H1 (cell line): Measurements from ENCODE around the gene SEL1L2. TPM values are rescaled to one million over a fixed set of nuclear protein-coding genes. Genes with fewer than 3 reads are reported as not detected.
"Not testable (repeated sequence)": the region's sequence is repeated elsewhere in the genome, so short reads cannot be mapped to it uniquely, and the experiment has no call there.

Experiments used
- CTCF ChIA-PET: fragments of 300-600 bp; sonication (Branson Sonifier 250); formaldehyde crosslinking; loops from one replicate; lab custom pipeline; 2021; ENCODE audit not compliant: partially characterized antibody; lab: Charles Lee
- POLR2A ChIA-PET: fragments of 300-600 bp; sonication (Branson Sonifier 250); formaldehyde crosslinking; loops from one replicate; lab custom pipeline; 2021; ENCODE audit warnings: inconsistent platforms; ENCODE audit not compliant: partially characterized antibody; lab: Charles Lee
- DNase-seq, 2 experiments: peaks; one replicate each; pipeline versions ENCODE4 v3.0.0 to v3.0.0-alpha.2; 2010 to 2022; ENCODE audit warnings: low spot score in 2 of 2, low read depth in 1 of 2, mixed read lengths in 1 of 2
- FAIRE-seq: peaks from 2 replicates; lab custom pipeline; 2011; peaks lifted over from hg19 to GRCh38; lab: Jason Lieb, UNC
- H2AFZ ChIP-seq: 2 replicates; pipeline ENCODE4 v1.8.1; 2012; ENCODE audit warnings: low read length, inconsistent platforms
- H2AK5ac ChIP-seq: 2 replicates; pipeline ENCODE4 v1.6.1; 2013; ENCODE audit warnings: low read depth, low read length
- H2BK120ac ChIP-seq: replicated peaks from 2 replicates; pipeline ENCODE3; 2013; ENCODE audit warnings: low read depth, low read length, inconsistent platforms
- H2BK12ac ChIP-seq: 2 replicates; pipeline ENCODE4 v1.6.1; 2013; ENCODE audit warnings: low read depth, low read length
- H2BK15ac ChIP-seq: 2 replicates; pipeline ENCODE4 v1.6.1; 2013; ENCODE audit warnings: low read length
- H2BK20ac ChIP-seq: 2 replicates; pipeline ENCODE4 v1.6.1; 2013; ENCODE audit warnings: low read length
- H2BK5ac ChIP-seq: 2 replicates; pipeline ENCODE4 v1.6.1; 2013; ENCODE audit warnings: low read depth, low read length
- H3K14ac ChIP-seq: 2 replicates; pipeline ENCODE4 v1.6.1; 2013; ENCODE audit warnings: inconsistent platforms; ENCODE audit not compliant: insufficient read length
- H3K18ac ChIP-seq: 2 replicates; pipeline ENCODE4 v1.6.1; 2013; ENCODE audit warnings: low read length; ENCODE audit errors: extremely low read depth
- H3K23ac ChIP-seq: 2 replicates; pipeline ENCODE4 v1.6.1; 2013; ENCODE audit warnings: inconsistent platforms; ENCODE audit not compliant: insufficient read length
- H3K23me2 ChIP-seq: 2 replicates; pipeline ENCODE4 v1.6.1; 2013; ENCODE audit warnings: low read depth, low read length
- H3K27ac ChIP-seq: 2 replicates; pipeline ENCODE4 v1.6.1; 2011; ENCODE audit warnings: low read depth, low read length, inconsistent platforms
- H3K27me3 ChIP-seq, 4 experiments: replicated peaks in 1 of 4; 1 replicate in 1 of 4; 2 replicates in 3 of 4; pipeline versions ENCODE4 v1.6.1 to v1.8.1; 2011 to 2013; ENCODE audit warnings: low read length in 3 of 4, mild to moderate bottlenecking in 3 of 4, inconsistent platforms in 2 of 4, mixed read lengths in 2 of 4, moderate library complexity in 1 of 4; ENCODE audit not compliant: control insufficient read depth in 3 of 4, insufficient read depth in 3 of 4; ENCODE audit errors: extremely low read depth in 1 of 4
- H3K36me3 ChIP-seq, 4 experiments: 2 replicates each; pipeline versions ENCODE4 v1.6.1 to v1.8.1; 2011 to 2013; ENCODE audit warnings: mild to moderate bottlenecking in 4 of 4, low read length in 3 of 4, moderate library complexity in 2 of 4, control low read depth in 1 of 4, inconsistent platforms in 1 of 4; ENCODE audit not compliant: insufficient read depth in 4 of 4, control insufficient read depth in 2 of 4
- H3K4ac ChIP-seq: replicated peaks from 2 replicates; pipeline ENCODE3; 2013; ENCODE audit warnings: low read length, low read depth, mixed read lengths, inconsistent platforms; ENCODE audit not compliant: insufficient read length
- H3K4me1 ChIP-seq, 4 experiments: replicated peaks in 1 of 4; 1 replicate in 1 of 4; 2 replicates in 3 of 4; pipeline versions ENCODE4 v1.6.1 to v1.8.1; 2011 to 2013; ENCODE audit warnings: low read length in 3 of 4, inconsistent platforms in 2 of 4, mixed read lengths in 1 of 4; ENCODE audit not compliant: insufficient read depth in 4 of 4, control insufficient read depth in 3 of 4
- H3K4me2 ChIP-seq, 2 experiments: 2 replicates each; pipeline versions ENCODE4 v1.6.1 to v1.8.1; 2011 to 2013; ENCODE audit warnings: low read depth in 2 of 2, low read length in 2 of 2, control low read depth in 1 of 2, inconsistent platforms in 1 of 2, mild to moderate bottlenecking in 1 of 2; ENCODE audit not compliant: insufficient read depth in 1 of 2
- H3K4me3 ChIP-seq, 4 experiments: fragments of 200-600, 300-600 bp in 1 of 4; sonication (generic), shearing (Covaris generic), sonication (Bioruptor Twin) in 1 of 4; 2 replicates each; pipeline versions ENCODE4 v1.5.1 to v1.8.1; 2011 to 2016; ENCODE audit warnings: low read length in 4 of 4, low read depth in 3 of 4, control low read depth in 2 of 4, inconsistent platforms in 2 of 4, mild to moderate bottlenecking in 2 of 4, mixed read lengths in 1 of 4, moderate library complexity in 1 of 4; ENCODE audit not compliant: insufficient read depth in 2 of 4; ENCODE audit errors: extremely low read depth in 1 of 4
- H3K56ac ChIP-seq: replicated peaks from 2 replicates; pipeline ENCODE3; 2013; ENCODE audit warnings: low read depth, mild to moderate bottlenecking, mixed read lengths, low read length, inconsistent platforms; ENCODE audit not compliant: insufficient read length
- H3K79me1 ChIP-seq: 2 replicates; pipeline ENCODE4 v1.6.1; 2013; ENCODE audit warnings: low read depth, low read length, control low read depth
- H3K79me2 ChIP-seq, 2 experiments: 2 replicates each; pipeline versions ENCODE4 v1.6.1 to v1.8.1; 2012 to 2013; ENCODE audit warnings: low read length in 2 of 2, mild to moderate bottlenecking in 2 of 2, inconsistent platforms in 1 of 2; ENCODE audit not compliant: insufficient read depth in 2 of 2, control insufficient read depth in 1 of 2
- H3K9ac ChIP-seq, 4 experiments: replicated peaks in 1 of 4; 1 replicate in 1 of 4; 2 replicates in 3 of 4; pipeline versions ENCODE4 v1.6.1 to v1.8.1; 2011 to 2013; ENCODE audit warnings: low read depth in 3 of 4, low read length in 3 of 4, control low read depth in 2 of 4, mild to moderate bottlenecking in 2 of 4, moderate library complexity in 2 of 4, inconsistent platforms in 1 of 4; ENCODE audit errors: extremely low read depth in 1 of 4
- H3K9me3 ChIP-seq, 2 experiments: 2 replicates each; pipeline versions ENCODE4 v1.6.1 to v1.8.1; 2012 to 2013; ENCODE audit warnings: mild to moderate bottlenecking in 2 of 2, moderate library complexity in 2 of 2, control low read depth in 1 of 2, inconsistent platforms in 1 of 2, low read depth in 1 of 2, low read length in 1 of 2, mixed read lengths in 1 of 2; ENCODE audit not compliant: insufficient read depth in 2 of 2
- H4K20me1 ChIP-seq, 2 experiments: replicated peaks in 1 of 2; 2 replicates each; pipeline versions ENCODE3 to v1.8.1; 2011 to 2013; ENCODE audit warnings: inconsistent platforms in 2 of 2, low read length in 2 of 2, mild to moderate bottlenecking in 1 of 2; ENCODE audit not compliant: insufficient read depth in 2 of 2, control insufficient read depth in 1 of 2
- H4K5ac ChIP-seq: 2 replicates; pipeline ENCODE4 v1.6.1; 2013; ENCODE audit warnings: low read length, low read depth, mixed read lengths, inconsistent platforms; ENCODE audit not compliant: insufficient read length
- H4K8ac ChIP-seq: 2 replicates; pipeline ENCODE4 v1.8.0; 2013; ENCODE audit warnings: mild to moderate bottlenecking, moderate library complexity, low read length, inconsistent platforms; ENCODE audit not compliant: insufficient read depth; ENCODE audit errors: extremely low read depth
- H4K91ac ChIP-seq: replicated peaks from 2 replicates; pipeline ENCODE3; 2013; ENCODE audit warnings: low read length, mixed read lengths, inconsistent platforms; ENCODE audit not compliant: insufficient read length
- WGBS, 2 experiments: shearing (Covaris generic) in 1 of 2; methylation state at CpG; one replicate each; pipeline versions ENCODE4 v1.1.6 to v1.1.7; 2013 to 2015; ENCODE audit warnings: low lambda C conversion rate in 2 of 2, mixed read lengths in 2 of 2, inconsistent platforms in 1 of 2, low coverage in 1 of 2, missing lambda C conversion rate in 1 of 2; ENCODE audit not compliant: insufficient replicate concordance in 2 of 2, insufficient coverage in 1 of 2, insufficient read length in 1 of 2; ENCODE audit errors: extremely low coverage in 1 of 2, missing lambda C conversion rate in 1 of 2; 5-methylcytosine and 5-hydroxymethylcytosine counted together
- polyA plus RNA-seq, 7 experiments: library from polyadenylated mRNA; depleted of rRNA in 3 of 7; stranded (reverse) in 5 of 7; unstranded in 2 of 7; fragments of >200 nt in 5 of 7; fragments of 200-250 nt in 2 of 7; gene quantifications; 1 replicate in 5 of 7; 2 replicates in 1 of 7; 4 replicates in 1 of 7; pipeline versions ENCODE4 v1.2.1 to v1.2.3, GENCODE V29; 2011 to 2013; ENCODE audit warnings: missing spikeins in 2 of 7, mixed read lengths in 2 of 7
- total RNA-seq: library from RNA; stranded (reverse); fragmentation: NEBNext Ultra II Directional; extraction: Animal tissue kit (Norgen Biotek cat#: 25700); gene quantifications from 2 replicates; pipeline ENCODE4 v1.2.1, GENCODE V29; 2021

The SEL1L2 gene
- total and polyA plus RNA-seq, 2 of the 8 experiments (the other 6 are each of a cell fraction or from before 2014, with no cell fraction given) = not detected

DNA sequence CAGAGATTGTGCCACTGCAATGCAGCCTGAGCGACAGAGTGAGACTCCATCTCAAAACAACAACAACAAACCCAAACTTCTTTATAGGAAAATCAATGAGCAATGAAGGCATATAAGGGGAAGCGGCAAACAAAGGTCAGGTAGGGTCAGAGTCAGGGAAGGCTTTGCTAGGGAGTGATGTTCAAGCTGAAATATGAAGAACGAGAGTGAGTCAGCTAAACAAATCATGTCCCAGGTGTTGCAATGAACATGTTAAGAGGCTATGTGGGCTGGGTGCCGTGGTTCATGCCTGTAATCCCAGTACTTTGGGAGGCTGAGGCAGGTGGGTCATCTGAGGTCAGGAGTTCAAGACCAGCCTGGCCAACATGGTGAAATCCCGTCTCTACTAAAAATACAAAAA is 1.5 kb upstream of the SEL1L2 start:
- H3K4me2 ChIP-seq, H2BK12ac ChIP-seq, H3K4me3 ChIP-seq, H3K18ac ChIP-seq, H2BK15ac ChIP-seq, H3K79me2 ChIP-seq, FAIRE-seq, H3K56ac ChIP-seq, H4K91ac ChIP-seq, H4K20me1 ChIP-seq, H3K4me1 ChIP-seq, H2BK5ac ChIP-seq, H4K8ac ChIP-seq, H2BK20ac ChIP-seq, H3K14ac ChIP-seq, POLR2A ChIA-PET, H3K27ac ChIP-seq, H3K36me3 ChIP-seq, DNase-seq, H3K23ac ChIP-seq, H2AFZ ChIP-seq, H3K79me1 ChIP-seq, H4K5ac ChIP-seq, H3K9me3 ChIP-seq, H3K9ac ChIP-seq, H3K23me2 ChIP-seq, H3K4ac ChIP-seq, H2BK120ac ChIP-seq, H2AK5ac ChIP-seq: not testable (repeated sequence)
- CTCF ChIA-PET = interaction anchor here (1.8 kb wide), 1 partner anchor 173 kb away, joined by 8 read pairs; no protein-coding TSS in a partner anchor
- peaks cover 0 to 11% (median 6%) of the 10 kb centered on the region in 4 experiments; a peak in 5 of 7 replicates for H3K27me3 ChIP-seq
- WGBS, 2 experiments = 93% methylated on average over 5 of the region's 5 CpGs; no CpG with 5 or more reads in 1 of the 2 experiments
